ENCODE results near the gene EEF1A2. TPM values are rescaled to one million over a fixed set of nuclear protein-coding genes. Genes with fewer than 3 reads are reported as not detected.
"Not testable (repeated sequence)": the region's sequence is repeated elsewhere in the genome, so short reads cannot be mapped to it uniquely, and the experiment has no call there.

The EEF1A2 gene
- total and polyA plus RNA-seq, 12 donors = 881 to 1,465 (median 1,307) TPM

DNA sequence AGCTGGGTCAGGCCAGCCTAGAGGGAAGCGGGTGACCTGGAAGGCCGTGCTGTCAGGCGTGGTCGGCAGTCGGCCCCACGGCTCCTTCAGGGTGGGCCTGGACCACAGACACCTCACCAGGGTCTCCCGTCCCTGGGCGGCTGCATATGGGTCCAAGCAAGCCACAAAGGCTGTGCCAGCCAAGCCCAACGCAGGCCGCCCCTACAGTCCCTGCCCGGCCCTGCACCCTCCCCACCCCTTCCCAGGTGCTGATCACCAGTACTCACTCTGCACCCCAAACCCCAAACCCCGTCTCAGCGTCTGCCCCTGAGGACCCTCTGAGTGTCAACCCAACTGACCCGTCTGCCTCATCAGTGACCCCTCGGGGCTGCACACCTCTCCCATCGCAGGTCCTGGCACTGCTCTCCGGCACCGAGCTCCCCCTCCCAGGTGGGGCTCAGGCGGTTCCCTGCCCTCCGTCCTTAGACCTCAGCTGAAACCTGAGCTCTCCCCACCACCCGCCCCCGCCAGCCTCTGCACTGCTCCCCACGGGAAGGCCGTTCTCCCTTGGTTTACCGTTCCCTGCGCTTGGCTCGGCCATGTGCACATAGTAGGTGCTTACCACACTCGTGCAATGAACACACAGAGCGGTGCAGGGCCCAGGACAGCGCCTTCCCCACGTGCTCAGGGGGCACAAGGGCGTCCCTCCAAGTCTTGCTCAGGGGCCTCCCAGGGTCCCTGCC is 20.2 kb upstream of the EEF1A2 start:
- ATAC-seq = peak in 1 of 8 donors; percentile 9
- peak in 1 of 2 donors; percentile 25 for DNase-seq
- TF ChIP-seq, protein P1, sequence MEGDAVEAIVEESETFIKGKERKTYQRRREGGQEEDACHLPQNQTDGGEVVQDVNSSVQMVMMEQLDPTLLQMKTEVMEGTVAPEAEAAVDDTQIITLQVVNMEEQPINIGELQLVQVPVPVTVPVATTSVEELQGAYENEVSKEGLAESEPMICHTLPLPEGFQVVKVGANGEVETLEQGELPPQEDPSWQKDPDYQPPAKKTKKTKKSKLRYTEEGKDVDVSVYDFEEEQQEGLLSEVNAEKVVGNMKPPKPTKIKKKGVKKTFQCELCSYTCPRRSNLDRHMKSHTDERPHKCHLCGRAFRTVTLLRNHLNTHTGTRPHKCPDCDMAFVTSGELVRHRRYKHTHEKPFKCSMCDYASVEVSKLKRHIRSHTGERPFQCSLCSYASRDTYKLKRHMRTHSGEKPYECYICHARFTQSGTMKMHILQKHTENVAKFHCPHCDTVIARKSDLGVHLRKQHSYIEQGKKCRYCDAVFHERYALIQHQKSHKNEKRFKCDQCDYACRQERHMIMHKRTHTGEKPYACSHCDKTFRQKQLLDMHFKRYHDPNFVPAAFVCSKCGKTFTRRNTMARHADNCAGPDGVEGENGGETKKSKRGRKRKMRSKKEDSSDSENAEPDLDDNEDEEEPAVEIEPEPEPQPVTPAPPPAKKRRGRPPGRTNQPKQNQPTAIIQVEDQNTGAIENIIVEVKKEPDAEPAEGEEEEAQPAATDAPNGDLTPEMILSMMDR (IDR thresholded peaks at IDR 0.05) = no peak
- intact Hi-C loops (cut with DNase I) = loop anchor here in 2 of 10 donors (2.0 to 5.0 kb wide), 2 partner anchors 76 to 77 kb away; no protein-coding TSS in a partner anchor
- Histone ChIP-seq H3K9me3 (peaks cover 0 to 7% (median 0%) of the 10 kb centered on the region in 11 donors), H3K27ac (peak overlapping the region in 8 of 10 donors; percentile 90 to 97 (median 96)), H3K36me3 (peaks cover 0 to 23% (median 4%) of the 10 kb centered on the region in 9 donors), H3K4me3 (peak overlapping the region in 9 of 10 donors; percentile 55 to 99 (median 75)), H3K27me3 (peaks cover 0 to 3% (median 0%) of the 10 kb centered on the region in 7 donors), H3K4me1 (peaks cover 14 to 39% (median 22%) of the 10 kb centered on the region in 9 donors)
- 81 to 83% methylated on average over 32 of the region's 32 CpGs for WGBS, 2 donors

DNA sequence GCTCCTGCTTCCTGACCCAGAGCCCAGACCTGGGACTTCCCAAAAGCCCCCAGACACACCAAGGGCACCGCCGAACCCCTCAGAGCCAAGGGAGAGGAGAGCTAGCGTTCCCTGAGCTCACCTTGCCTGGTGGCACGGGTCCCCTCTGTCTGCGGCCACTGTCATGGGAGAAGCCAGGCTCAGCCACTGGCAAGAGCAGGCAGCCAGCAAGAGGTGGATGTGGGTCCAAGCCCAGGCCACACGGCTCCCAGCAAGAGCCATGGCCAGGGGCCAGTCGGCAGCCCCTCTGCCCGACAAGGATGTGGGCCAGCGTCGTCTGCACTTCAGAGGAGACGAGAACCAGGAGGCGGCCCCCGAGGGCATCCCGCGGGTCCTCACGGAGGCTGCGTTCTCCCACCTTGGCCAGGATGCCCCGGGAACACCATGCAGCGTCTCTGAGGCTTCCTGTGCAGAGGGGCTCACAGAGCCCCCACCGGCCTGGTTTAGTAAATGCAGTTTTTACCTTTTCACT is 19.5 kb upstream of the EEF1A2 start:
- Histone ChIP-seq H3K4me3 (no peak overlapping the region), H3K36me3 (peaks cover 0 to 19% (median 4%) of the 10 kb centered on the region in 9 donors), H3K27me3 (peaks cover 0 to 3% (median 0%) of the 10 kb centered on the region in 7 donors), H3K27ac (no peak overlapping the region), H3K4me1 (peaks cover 14 to 39% (median 22%) of the 10 kb centered on the region in 9 donors), H3K9me3 (peaks cover 0 to 4% (median 0%) of the 10 kb centered on the region in 11 donors)
- WGBS, 2 donors = 81 to 91% methylated on average over 20 of the region's 20 CpGs
- intact Hi-C loops (cut with DNase I) = loop anchor here in 2 of 10 donors (2.0 to 5.0 kb wide), 2 partner anchors 76 kb away; no protein-coding TSS in a partner anchor
- TF ChIP-seq, protein P1 (IDR thresholded peaks at IDR 0.05) = peak in 1 of 9 donors; percentile 6
- no peak for DNase-seq
- ATAC-seq = no peak

DNA sequence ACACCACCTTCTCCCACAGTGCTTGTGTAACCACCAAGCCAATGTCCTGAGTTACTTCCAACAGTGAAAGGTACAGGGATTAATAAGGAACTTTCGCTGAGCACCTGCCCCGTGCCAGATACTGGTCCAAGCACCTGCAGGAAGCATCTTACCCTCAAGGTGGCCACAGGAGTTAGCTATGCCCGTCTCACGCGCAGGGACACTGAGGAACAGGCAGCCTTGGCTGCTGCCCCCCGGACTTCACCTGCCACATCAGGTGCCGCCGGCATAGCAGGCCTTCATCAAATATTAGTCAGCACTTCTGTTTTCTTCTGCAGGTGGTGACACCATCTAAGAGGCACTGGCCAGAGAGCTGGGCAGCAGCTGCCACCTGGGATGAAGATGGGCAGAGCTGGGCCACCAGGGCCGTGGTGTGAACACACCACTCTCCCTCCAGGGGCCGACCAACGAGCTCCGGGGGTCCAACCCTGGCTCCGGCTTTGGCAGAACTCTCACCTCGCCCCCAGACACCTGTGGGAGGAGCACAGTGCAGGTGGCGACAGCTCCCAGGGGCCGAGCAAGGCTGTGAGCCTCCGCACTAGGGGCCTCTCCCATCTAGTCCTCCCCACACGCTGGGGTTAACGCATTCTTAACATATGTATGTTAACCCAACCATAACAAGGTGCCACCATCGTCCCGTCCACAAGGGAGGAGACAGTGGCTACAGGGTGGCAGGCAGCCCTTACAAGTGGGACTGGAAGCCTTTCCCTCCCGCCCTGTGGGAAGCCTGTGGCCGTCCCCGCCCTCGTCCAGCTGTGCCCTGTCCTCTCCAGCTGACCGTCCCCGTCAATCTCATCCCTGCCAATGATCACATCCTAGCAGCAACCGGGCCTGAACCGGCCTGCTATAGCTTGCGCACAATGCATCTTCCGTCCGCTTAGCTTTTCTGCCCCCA is 18.8 kb upstream of the EEF1A2 start:
- Histone ChIP-seq H3K9me3 (no peaks in the 10 kb centered on the region), H3K27ac (no peak overlapping the region), H3K36me3 (peaks cover 0 to 14% (median 0%) of the 10 kb centered on the region in 9 donors), H3K4me1 (peaks cover 10 to 31% (median 22%) of the 10 kb centered on the region in 9 donors), H3K4me3 (no peak overlapping the region), H3K27me3 (peaks cover 0 to 3% (median 0%) of the 10 kb centered on the region in 7 donors)
- intact Hi-C loops (cut with DNase I) = loop anchor here in 2 of 10 donors (2.0 to 5.0 kb wide), 2 partner anchors 75 kb away; no protein-coding TSS in a partner anchor
- ATAC-seq (no peak), DNase-seq (no peak)
- TF ChIP-seq, protein P1 (IDR thresholded peaks at IDR 0.05) = no peak
- WGBS, 2 donors = 92 to 94% methylated on average over 32 of the region's 32 CpGs

DNA sequence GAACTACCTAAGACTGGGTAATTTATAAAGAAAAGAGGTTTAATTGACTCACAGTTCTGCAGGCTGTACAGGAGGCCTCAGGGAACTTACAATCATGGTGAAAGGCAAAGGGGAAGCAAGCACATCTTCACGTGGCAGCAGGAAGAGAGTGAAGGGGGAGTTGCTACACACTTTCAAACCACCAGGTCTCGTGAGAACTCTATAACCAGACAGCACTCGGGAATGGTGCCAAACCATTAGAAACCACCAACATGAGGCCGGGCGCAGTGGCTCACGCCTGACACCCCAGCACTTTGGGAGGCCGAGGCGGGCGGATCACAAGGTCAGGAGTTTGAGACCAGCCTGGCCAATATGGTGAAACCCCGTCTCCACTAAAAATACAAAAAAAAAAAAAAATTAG is 15.6 kb upstream of the EEF1A2 start:
- H3K4me1 ChIP-seq; H3K27ac ChIP-seq; ATAC-seq; intact Hi-C loops (cut with DNase I); DNase-seq; H3K9me3 ChIP-seq; H3K4me3 ChIP-seq; H3K36me3 ChIP-seq: not testable (repeated sequence)
- WGBS, 2 donors = 70 to 75% methylated on average over 9 to 10 of the region's 10 CpGs
- peaks cover 0 to 15% (median 0%) of the 10 kb centered on the region in 7 donors for H3K27me3 ChIP-seq

Measured in heart right ventricle (tissue), 16 donors.